Measurements from ENCODE around the gene AAMP.
"Not testable (repeated sequence)": the region's sequence is repeated elsewhere in the genome, so short reads cannot be mapped to it uniquely, and the experiment has no call there.

AAMP gene

GRCh38 chr2:218269900-218270720 lies at the start of gene AAMP, which contains the start of gene PNKD:
AAMP (minus strand) TSS chr2:218270137; CDS start chr2:218270086, 51 bp downstream.
PNKD (plus strand) TSS chr2:218270519; CDS start chr2:218270536, 17 bp downstream.
- peak; percentile 99 for DNase-seq

GRCh38 chr2:218318241-218318640 lies 48.3 kb upstream of the AAMP start:
- no peak for DNase-seq

GRCh38 chr2:218317835-218318234 lies 47.9 kb upstream of the AAMP start:
- DNase-seq, result no peak

- no peak for DNase-seq
Observed at GRCh38 chr2:218317303-218317630, 47.3 kb upstream of the AAMP start.

GRCh38 chr2:218315397-218315796 lies 45.5 kb upstream of the AAMP start:
- DNase-seq, result no peak

- DNase-seq, result not testable (repeated sequence)
Observed at GRCh38 chr2:218314764-218315163, 44.8 kb upstream of the AAMP start.

GRCh38 chr2:218313356-218313755 lies 43.4 kb upstream of the AAMP start:
- DNase-seq, result no peak

- DNase-seq, result no peak
Observed at GRCh38 chr2:218312267-218312756, 42.4 kb upstream of the AAMP start.

- not testable (repeated sequence) for DNase-seq
Observed at GRCh38 chr2:218311541-218312266, 41.8 kb upstream of the AAMP start.

GRCh38 chr2:218310853-218311540 lies 41.1 kb upstream of the AAMP start:
- no peak for DNase-seq

GRCh38 chr2:218307415-218308090 lies 37.6 kb upstream of the AAMP start:
- no peak for DNase-seq

GRCh38 chr2:218306184-218306920 lies 36.4 kb upstream of the AAMP start:
- no peak for DNase-seq

GRCh38 chr2:218305383-218305782 lies 35.4 kb upstream of the AAMP start:
- DNase-seq, result no peak

- DNase-seq, result peak; percentile 72
Observed at GRCh38 chr2:218301176-218301819, 31.4 kb upstream of the AAMP start.

GRCh38 chr2:218300141-218300540 lies 30.2 kb upstream of the AAMP start:
- no peak for DNase-seq

- DNase-seq, result no peak
Observed at GRCh38 chr2:218298314-218298875, 28.5 kb upstream of the AAMP start.

- no peak for DNase-seq
Observed at GRCh38 chr2:218296847-218297246, 26.9 kb upstream of the AAMP start.

- no peak for DNase-seq
Observed at GRCh38 chr2:218296200-218296599, 26.3 kb upstream of the AAMP start.

GRCh38 chr2:218295029-218295428 lies 25.1 kb upstream of the AAMP start:
- DNase-seq, result no peak

- no peak for DNase-seq
Observed at GRCh38 chr2:218294430-218295022, 24.6 kb upstream of the AAMP start.

Measured in DMS153 (cell line).